NCI-H1694 (cell line): Measurements from ENCODE around the gene NIPAL4.

Experiments
- DNase-seq: peaks from one replicate; lab custom pipeline; 2025; lab: John Stamatoyannopoulos, UW

The NIPAL4 gene

DNA sequence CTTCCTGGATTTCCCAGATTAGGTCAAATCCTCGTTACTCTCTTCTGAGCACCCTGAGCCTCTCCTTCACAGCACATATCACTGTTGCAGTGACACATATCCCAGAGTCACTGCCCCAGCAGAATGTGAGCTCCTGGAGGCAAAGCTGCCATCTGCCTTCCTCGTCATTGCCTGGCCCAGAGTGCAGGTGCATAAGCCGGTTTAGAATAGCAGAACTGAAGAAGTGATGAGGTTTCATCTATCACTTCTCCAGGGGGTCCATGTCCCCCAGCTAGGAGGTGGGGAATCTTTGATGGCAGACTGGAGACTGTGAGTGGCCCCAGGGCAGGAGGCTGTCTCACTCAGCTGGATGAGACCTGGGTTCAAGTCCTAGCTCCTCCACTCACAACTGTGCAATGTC, 25.8 kb downstream of the NIPAL4 start:
- DNase-seq: no peak

DNA sequence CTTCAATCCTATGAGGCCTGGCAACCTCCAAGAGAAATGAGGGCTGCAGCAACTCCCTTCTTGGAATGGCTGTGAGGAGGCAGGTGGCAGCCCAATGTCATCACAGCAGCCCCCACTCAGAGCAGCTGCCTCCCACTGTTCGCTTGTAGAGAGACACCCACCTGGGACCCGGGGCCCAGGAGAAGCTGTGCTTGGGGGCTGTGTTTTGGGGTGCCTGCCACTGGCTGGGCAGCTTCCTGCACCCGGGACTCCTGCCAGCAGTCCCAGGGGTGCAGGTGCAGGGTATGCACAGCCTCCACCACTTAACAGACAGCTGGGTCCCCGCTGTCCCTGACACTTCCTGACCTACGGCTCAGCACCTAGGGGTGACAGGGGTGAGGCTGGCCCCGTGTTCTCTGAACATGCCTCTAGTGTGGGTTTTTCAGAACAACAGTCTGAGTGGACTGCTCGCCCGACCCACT, 26.2 kb downstream of the NIPAL4 start:
- DNase-seq: no peak

- DNase-seq: no peak
Observed at GRCh38 chr5:157486861-157487260, 26.8 kb downstream of the NIPAL4 start.

GRCh38 chr5:157487358-157487757, 27.3 kb downstream of the NIPAL4 start:
- DNase-seq: no peak

DNA sequence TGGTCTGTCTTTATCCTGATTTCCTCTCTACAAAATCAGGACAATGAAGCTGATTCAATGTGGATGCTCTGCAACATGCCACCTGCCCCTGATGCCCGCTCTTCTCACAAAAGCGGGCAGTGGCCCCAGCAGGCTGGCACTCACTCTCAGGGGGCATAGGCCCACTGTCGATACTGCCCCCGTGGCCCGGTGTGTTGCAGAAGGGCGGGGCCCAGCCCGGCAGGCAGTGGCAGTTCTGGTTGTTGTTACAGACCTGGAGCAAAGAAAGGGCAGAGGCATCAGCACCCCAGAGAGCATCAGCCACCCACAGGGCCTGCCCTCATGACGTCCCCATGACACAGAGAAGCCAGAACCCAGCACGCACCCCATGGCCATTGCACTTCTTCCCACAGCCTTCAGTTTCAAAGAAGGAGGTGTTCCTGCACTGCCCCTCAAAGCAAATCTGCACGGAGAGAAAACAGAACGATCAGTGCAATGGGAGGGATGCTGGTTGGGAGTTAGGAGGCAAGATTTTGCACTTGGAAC, 31.5 kb downstream of the NIPAL4 start:
- no peak for DNase-seq

GRCh38 chr5:157492886-157493285, 32.9 kb downstream of the NIPAL4 start:
- no peak for DNase-seq

DNA sequence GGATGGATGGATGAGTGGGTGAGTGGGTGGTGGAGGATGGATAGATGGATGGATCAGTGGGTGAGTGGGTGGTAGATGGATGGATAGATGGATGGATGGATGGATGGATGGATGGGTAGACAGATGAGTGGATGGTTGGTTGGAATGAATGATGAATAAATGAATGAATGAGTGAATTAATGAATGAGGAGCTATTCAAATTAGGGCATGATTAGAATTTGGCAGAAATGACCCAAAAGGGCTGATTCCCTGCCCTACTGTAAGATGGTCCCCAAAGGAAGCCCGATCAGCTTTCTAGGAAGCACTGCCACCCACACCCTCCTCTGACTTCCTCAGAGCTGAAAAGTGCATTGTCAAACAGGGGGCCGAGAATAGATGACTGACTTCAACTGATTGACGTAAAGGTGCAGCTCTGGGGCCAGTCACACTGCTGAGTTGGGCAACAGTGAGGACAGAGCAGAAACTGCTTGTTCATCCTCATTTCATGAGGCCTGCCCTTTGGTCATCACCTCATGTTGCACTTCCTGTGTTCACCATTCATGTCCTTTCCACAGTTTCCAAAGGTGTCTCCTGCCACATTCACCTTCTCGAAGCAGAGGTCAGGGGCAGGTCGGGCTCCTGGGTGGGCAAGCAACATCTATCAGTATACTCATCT, 34.3 kb downstream of the NIPAL4 start:
- DNase-seq: no peak

- no peak for DNase-seq
Observed at GRCh38 chr5:157496864-157497263, 36.9 kb downstream of the NIPAL4 start.

GRCh38 chr5:157497875-157498611, 38.0 kb downstream of the NIPAL4 start:
- DNase-seq: no peak

DNA sequence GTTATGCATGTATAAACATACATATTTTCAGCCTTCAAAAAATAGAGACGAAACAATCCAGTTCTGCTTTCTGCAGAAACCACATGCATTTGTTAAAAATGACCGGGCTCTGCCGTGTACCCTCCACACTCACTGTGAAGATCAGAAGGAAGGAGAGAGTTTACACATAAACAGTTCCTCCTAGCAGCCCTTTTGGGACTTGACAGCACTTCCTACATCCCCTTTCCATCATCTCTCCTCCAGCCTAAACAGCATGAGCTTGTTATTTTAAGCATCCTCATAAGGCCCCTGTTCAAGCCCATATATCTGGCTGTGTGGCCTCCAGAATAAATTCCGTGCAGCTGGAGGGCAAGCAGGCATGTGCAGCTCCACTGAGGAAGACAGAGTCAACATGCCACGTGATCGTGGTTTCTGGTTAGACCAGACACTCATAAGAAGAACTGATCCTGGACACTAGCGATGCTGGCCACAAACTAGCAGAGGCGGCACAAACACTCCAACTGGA, 42.2 kb downstream of the NIPAL4 start:
- no peak for DNase-seq

DNA sequence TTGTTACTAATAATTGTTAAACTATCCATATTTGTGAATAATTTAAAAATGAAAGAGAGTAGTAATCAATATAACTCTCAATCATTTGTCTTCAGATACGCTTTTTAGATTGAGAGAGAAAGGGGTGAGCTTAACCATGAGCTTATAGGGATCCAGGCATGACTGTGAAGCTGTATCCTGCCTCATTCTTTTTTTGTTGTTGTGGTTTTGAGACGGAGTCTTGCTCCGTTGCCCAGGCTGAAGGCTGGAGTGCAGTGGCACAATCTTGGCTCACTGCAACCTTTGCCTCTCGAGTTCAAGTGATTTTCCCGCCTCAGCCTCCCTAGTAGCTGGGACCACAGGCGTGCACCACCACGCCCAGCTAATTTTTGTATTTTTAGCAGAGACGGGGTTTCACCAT, 44.0 kb downstream of the NIPAL4 start:
- no peak for DNase-seq

GRCh38 chr5:157505496-157505895, 45.5 kb downstream of the NIPAL4 start:
- no peak for DNase-seq

GRCh38 chr5:157506066-157506590, 46.1 kb downstream of the NIPAL4 start:
- DNase-seq: no peak

GRCh38 chr5:157506981-157507780, 47.2 kb downstream of the NIPAL4 start:
- DNase-seq: no peak

- DNase-seq: no peak
Observed at GRCh38 chr5:157509093-157509492, 49.1 kb downstream of the NIPAL4 start.

DNA sequence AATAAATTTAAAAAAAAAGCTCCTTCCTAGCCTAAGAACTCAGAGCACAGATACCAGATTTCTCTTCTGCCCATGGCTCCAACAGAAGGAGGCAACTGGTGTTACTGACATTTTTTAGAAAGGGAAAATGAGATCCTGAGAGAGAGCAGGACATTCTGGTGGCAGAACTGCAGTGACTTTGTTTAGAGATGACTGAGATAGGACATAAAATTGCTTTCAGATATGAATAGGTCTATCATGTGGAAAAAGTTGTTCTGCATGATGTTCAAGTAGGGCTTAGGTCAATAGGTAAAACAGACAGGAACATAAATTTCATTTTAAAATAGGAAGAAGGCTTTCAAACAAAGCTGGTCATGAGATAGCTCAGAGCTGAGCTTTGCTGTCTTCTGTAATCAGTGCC, 49.6 kb downstream of the NIPAL4 start:
- no peak for DNase-seq

DNA sequence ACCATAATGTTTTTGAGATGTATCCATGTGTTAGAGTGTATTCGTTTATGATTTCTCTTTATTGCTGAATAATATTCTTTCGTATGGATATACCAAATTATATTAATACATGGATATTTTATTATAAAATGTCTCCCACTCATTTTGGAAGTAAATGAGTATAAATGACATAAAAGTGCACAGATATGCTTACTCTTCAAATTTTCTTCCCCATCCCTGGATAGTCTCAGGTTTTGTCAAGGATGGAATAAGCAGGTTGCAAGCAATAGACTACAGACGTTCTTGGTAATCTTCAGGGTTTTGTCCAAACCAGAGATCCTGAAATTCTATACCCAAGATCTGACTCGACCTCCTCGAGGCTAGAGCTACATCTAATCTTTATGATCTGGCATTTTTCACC, 50.7 kb downstream of the NIPAL4 start:
- DNase-seq: no peak

DNA sequence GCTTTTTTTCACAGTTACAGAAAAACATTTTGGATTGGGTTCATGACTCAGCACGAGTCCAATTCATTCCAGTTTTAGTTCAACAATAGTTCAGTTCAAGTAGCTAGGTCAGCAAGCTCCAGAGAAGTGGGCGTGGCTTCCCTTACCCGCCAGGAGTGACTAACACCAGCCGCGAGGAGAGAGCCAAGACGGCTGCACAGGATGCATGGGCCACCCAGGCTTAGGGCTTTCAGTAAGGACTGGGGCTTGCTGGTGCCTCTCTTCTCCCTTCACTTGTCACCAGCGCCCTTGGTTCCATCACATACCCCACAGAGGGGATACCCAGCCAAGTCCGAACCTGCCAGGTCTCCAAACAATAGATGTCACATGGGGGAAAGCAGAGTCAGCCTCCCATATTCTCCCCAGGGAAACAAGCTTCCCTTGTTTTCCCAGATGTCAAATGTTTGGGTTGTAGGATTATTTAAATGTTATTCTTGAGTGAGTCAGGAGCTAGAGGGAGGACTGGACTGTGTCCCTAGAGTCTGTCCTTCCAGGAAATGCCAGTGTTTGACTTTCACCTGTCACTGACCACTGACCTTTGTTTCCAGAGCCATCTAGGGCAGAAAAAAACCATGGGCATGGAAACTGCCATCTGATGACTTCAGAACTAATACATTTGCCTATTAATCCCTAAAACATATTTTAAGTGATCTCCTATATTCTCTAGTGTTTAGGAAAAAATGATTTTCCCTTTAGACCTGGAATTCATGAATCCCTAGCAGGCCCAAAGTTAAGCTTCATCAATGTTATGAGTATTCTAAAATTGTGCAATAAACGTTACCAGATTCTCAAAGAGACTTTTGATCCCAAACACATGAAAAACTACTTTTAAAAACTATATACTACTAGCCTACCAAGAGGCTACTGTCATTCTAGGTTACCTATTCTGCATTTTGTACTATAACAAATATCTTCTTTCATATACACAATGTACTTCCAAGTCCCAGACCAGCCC, 51.9 kb downstream of the NIPAL4 start:
- DNase-seq: no peak

DNA sequence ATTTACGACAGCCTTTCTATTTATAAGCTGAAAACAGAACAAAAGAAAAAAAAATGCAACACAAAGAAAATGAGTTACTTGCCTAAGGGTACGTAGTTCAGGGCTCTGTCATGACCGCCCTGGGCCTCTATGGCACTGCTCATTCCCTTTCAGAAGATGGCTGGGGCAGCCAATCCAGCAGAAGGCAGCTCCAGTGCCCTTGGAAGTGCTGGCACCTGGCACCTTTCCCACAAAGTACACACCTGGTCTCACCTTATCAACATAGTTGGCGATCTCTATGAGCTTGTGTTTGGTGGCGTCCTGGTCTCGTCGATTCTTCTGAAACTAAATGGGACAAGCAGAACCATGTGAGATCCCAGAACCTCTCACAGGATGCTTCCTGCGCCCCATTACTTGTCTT, 53.2 kb downstream of the NIPAL4 start:
- DNase-seq: no peak

GRCh38 chr5:157514974-157515373, 55.0 kb downstream of the NIPAL4 start:
- DNase-seq: no peak

- DNase-seq: no peak
Observed at GRCh38 chr5:157516006-157516405, 56.0 kb downstream of the NIPAL4 start.
